Duodenal mucosa (tissue), 2 donors: ENCODE data around the gene ATAD3A.
"Not testable (repeated sequence)": the region's sequence is repeated elsewhere in the genome, so short reads cannot be mapped to it uniquely, and the experiment has no call there.

ENCODE experiments used
- H3K27ac ChIP-seq: one replicate; pipeline ENCODE4 v1.7.0; 2013; ENCODE audit warnings: low read depth, low read length
- H3K27me3 ChIP-seq, 2 donors: one replicate each; pipeline ENCODE4 v1.7.0; 2013; ENCODE audit warnings: low read length in 2 of 2, control low read depth in 1 of 2; ENCODE audit not compliant: insufficient read depth in 2 of 2, control insufficient read depth in 1 of 2
- H3K36me3 ChIP-seq, 2 donors: one replicate each; pipeline ENCODE4 v1.7.0; 2013; ENCODE audit warnings: low read length in 2 of 2, control low read depth in 1 of 2; ENCODE audit not compliant: insufficient read depth in 2 of 2, control insufficient read depth in 1 of 2
- H3K4me1 ChIP-seq, 2 donors: one replicate each; pipeline ENCODE4 v1.7.0; 2013; ENCODE audit warnings: low read length in 2 of 2, control low read depth in 1 of 2; ENCODE audit not compliant: insufficient read depth in 2 of 2, control insufficient read depth in 1 of 2
- H3K4me3 ChIP-seq, 2 donors: one replicate each; pipeline ENCODE4 v1.7.0; 2013; ENCODE audit warnings: low read length in 2 of 2, low read depth in 1 of 2
- H3K9ac ChIP-seq, 2 donors: one replicate each; pipeline ENCODE4 v1.7.0; 2013; ENCODE audit warnings: low read length in 2 of 2, low read depth in 1 of 2
- H3K9me3 ChIP-seq, 2 donors: one replicate each; pipeline ENCODE4 v1.7.0; 2013; ENCODE audit warnings: low read length in 2 of 2, control low read depth in 1 of 2; ENCODE audit not compliant: control insufficient read depth in 1 of 2

The ATAD3A gene

GRCh38 chr1:1509465-1509850 is 2.5 kb upstream of the ATAD3A start:
- H3K4me3 ChIP-seq, H3K9ac ChIP-seq, H3K4me1 ChIP-seq, H3K27ac ChIP-seq, H3K9me3 ChIP-seq, H3K27me3 ChIP-seq, H3K36me3 ChIP-seq: not testable (repeated sequence)

GRCh38 chr1:1510912-1511532 is 940 bp upstream of the ATAD3A start:
- Histone ChIP-seq H3K9ac (peak overlapping the region; percentile 80 to 89), H3K27me3 (no peaks in the 10 kb centered on the region), H3K4me3 (peak overlapping the region; percentile 78 to 86), H3K36me3 (peaks cover 0 to 2% of the 10 kb centered on the region in 2 donors), H3K27ac (peak overlapping the region; percentile 89), H3K4me1 (peaks cover 4 to 6% of the 10 kb centered on the region in 2 donors), H3K9me3 (no peaks in the 10 kb centered on the region)

GRCh38 chr1:1512425-1512824 is 463 bp downstream of the ATAD3A start:
- H3K27ac ChIP-seq, H3K4me1 ChIP-seq, H3K27me3 ChIP-seq, H3K9me3 ChIP-seq, H3K36me3 ChIP-seq, H3K9ac ChIP-seq: not testable (repeated sequence)
- peak overlapping the region in 1 of 2 donors; percentile 51 for H3K4me3 ChIP-seq

DNA sequence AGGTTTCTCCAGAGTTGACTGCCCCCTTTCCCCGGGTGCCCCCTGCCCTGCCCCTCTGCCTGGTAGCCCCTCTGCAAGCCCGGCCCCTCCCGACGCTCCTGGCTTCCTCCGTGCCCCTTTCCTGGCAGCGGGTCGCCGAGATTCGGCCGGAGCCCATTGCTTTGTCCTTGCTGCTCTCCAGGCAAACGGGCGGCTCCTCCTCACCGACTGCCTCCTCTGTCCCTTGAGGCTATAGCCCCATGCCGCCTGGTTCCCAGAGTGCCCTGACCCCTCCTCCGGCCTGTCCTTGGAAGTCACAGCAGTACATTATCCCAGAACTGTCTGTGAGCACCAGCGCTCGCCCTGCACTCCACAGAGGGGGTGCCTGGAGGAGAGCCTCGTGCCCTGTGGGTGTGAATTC is 1.7 kb downstream of the ATAD3A start:
- H3K4me1 ChIP-seq, H3K4me3 ChIP-seq, H3K9ac ChIP-seq, H3K9me3 ChIP-seq, H3K27ac ChIP-seq, H3K27me3 ChIP-seq: not testable (repeated sequence)
- H3K36me3 ChIP-seq = peaks cover 0 to 12% of the 10 kb centered on the region in 2 donors

GRCh38 chr1:1514376-1514775 is 2.4 kb downstream of the ATAD3A start:
- not testable (repeated sequence) for H3K4me3 ChIP-seq, H3K9me3 ChIP-seq, H3K9ac ChIP-seq, H3K27ac ChIP-seq, H3K27me3 ChIP-seq, H3K4me1 ChIP-seq
- peaks cover 0 to 13% of the 10 kb centered on the region in 2 donors for H3K36me3 ChIP-seq

DNA sequence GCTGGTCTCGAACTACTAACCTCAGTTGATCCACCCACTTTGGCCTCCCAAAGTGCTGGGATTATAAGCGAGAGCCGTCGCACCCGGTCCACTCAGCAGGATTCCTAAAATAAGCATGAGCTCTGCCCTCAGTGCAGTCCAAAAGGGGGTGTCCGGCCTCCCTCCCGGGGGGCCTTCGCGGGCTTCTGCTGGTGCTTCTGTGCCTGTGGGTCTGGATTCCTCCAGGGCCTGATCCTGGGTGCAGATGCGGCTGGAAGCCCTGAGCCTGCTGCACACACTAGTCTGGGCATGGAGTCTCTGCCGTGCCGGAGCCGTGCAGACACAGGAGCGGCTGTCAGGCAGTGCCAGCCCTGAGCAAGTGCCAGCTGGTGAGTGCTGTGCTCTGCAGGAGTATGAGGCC is 5.0 kb downstream of the ATAD3A start:
- H3K4me3 ChIP-seq, H3K27ac ChIP-seq, H3K4me1 ChIP-seq, H3K9me3 ChIP-seq, H3K9ac ChIP-seq, H3K27me3 ChIP-seq: not testable (repeated sequence)
- peaks cover 0 to 25% of the 10 kb centered on the region in 2 donors for H3K36me3 ChIP-seq

DNA sequence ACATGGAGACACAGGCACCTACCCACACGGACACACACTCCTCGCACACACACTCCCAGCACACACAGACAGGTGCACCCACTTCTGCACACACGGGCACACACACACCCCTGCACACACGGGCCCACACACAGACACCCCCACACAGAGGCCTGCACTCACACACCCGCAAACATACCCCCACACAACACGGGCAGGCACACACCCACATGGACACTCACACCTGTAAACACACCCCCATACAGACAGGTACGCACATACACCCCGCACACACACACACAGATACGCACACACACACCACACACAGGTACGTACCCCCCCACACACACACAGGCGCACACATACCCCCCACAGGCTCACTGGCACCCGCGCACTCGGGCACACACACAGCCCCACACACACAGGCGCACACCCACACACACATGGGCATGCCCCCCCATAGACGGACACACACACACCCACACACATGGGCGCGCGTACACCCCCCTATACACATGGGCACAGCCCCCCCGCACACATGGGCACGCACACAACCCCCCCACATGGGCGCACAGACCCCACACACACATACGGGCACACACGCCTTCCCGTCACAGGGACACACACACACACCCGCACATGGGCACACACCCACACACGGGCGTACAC is 6.1 kb downstream of the ATAD3A start:
- Histone ChIP-seq H3K9me3 (no peaks in the 10 kb centered on the region), H3K4me1 (no peaks in the 10 kb centered on the region), H3K27me3 (no peaks in the 10 kb centered on the region), H3K36me3 (peaks cover 0 to 25% of the 10 kb centered on the region in 2 donors), H3K9ac (no peak overlapping the region), H3K27ac (no peak overlapping the region), H3K4me3 (no peak overlapping the region)

DNA sequence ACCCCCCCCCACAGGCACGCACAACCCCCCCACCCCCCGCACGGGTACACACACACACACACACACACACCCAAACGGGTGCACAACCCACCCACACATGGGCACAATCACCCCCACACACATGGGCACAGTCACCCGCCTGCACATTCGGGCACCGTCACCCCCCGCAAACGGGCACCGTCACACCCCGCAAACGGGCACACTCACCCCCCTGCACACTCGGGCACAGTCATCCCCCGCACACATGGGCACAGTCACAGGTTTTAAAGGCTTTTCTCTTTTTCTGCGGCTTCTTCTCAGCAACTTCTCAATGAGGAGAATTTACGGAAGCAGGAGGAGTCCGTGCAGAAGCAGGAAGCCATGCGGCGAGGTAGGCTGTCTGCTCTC is 6.7 kb downstream of the ATAD3A start:
- peaks cover 0 to 28% of the 10 kb centered on the region in 2 donors for H3K36me3 ChIP-seq
- not testable (repeated sequence) for H3K9me3 ChIP-seq, H3K4me3 ChIP-seq, H3K27me3 ChIP-seq, H3K4me1 ChIP-seq, H3K9ac ChIP-seq, H3K27ac ChIP-seq

DNA sequence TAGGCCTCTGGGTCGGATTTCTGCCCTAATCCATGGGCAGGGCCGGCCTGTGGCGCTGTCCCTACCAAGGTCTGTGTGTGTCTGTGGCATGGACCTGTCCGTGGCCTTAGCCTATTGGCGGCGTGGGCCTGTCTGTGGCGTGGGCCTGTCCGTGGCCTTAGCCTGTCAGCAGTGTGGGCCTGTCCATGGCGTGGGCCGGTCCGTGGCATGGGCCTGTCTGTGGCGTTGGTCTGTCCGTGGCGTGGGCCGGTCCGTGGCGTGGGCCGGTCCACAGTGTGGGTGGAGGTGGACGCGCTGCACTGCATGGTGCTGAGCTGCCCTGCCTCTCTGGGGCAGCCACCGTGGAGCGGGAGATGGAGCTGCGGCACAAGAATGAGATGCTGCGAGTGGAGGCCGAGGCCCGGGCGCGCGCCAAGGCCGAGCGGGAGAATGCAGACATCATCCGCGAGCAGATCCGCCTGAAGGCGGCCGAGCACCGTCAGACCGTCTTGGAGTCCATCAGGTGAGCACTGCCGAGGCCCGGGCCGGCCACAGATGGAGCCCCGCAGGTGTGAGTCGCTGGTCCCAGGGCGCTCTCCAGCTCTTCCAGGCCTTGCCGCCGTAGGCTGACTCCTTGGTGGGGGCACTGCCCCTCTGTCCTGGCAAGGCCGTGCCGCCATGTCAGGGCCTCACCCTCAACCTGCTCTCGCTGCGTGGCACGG is 8.0 kb downstream of the ATAD3A start:
- not testable (repeated sequence) for H3K4me1 ChIP-seq, H3K27me3 ChIP-seq, H3K4me3 ChIP-seq, H3K9me3 ChIP-seq, H3K27ac ChIP-seq, H3K9ac ChIP-seq
- peaks cover 0 to 29% of the 10 kb centered on the region in 2 donors for H3K36me3 ChIP-seq

GRCh38 chr1:1521331-1521730 is 9.4 kb downstream of the ATAD3A start:
- H3K36me3 ChIP-seq = peaks cover 0 to 33% of the 10 kb centered on the region in 2 donors

More at GRCh38 chr1:1521331-1521730, 9.4 kb downstream of the ATAD3A start:
- Histone ChIP-seq H3K9ac (no peak overlapping the region), H3K9me3 (no peaks in the 10 kb centered on the region), H3K27me3 (no peaks in the 10 kb centered on the region), H3K27ac (no peak overlapping the region), H3K4me3 (no peak overlapping the region), H3K4me1 (no peaks in the 10 kb centered on the region)
